Glomerular endothelial cell (primary cell): ENCODE data around the gene C7orf33. TPM values are rescaled to one million over a fixed set of nuclear protein-coding genes. Genes with fewer than 3 reads are reported as not detected.
"Not testable (repeated sequence)": the region's sequence is repeated elsewhere in the genome, so short reads cannot be mapped to it uniquely, and the experiment has no call there.

Experiments used
- DNase-seq: peaks from one replicate; pipeline ENCODE4 v3.0.0-alpha.2; 2011; ENCODE audit warnings: low read depth, low spot score; ENCODE audit errors: extremely low read depth
- total RNA-seq: library from RNA; depleted of rRNA; stranded (reverse); fragments of >200 nt; gene quantifications from 2 replicates; pipeline ENCODE4 v1.2.3, GENCODE V29; 2015

Gene C7orf33
- not detected in 2 replicates for total RNA-seq

GRCh38 chr7:148590471-148590870 lies at the start of gene C7orf33:
Gene C7orf33 (plus strand): TSS chr7:148590766. CDS start chr7:148590926, 160 bp downstream.
- DNase-seq: no peak

GRCh38 chr7:148541891-148542504 lies 48.6 kb upstream of the C7orf33 start:
- DNase-seq: no peak

GRCh38 chr7:148543302-148543701 lies 47.3 kb upstream of the C7orf33 start:
- DNase-seq: no peak

- DNase-seq: no peak
These were observed 45.4 kb upstream of the C7orf33 start for GRCh38 chr7:148545172-148545571.

GRCh38 chr7:148545932-148546331 lies 44.6 kb upstream of the C7orf33 start:
- no peak for DNase-seq

- DNase-seq: no peak
These were observed 43.7 kb upstream of the C7orf33 start for GRCh38 chr7:148546857-148547256.

GRCh38 chr7:148547951-148548350 lies 42.6 kb upstream of the C7orf33 start:
- DNase-seq: no peak

GRCh38 chr7:148553979-148554378 lies 36.6 kb upstream of the C7orf33 start:
- no peak for DNase-seq

GRCh38 chr7:148556892-148557291 lies 33.7 kb upstream of the C7orf33 start:
- no peak for DNase-seq

GRCh38 chr7:148558914-148559313 lies 31.7 kb upstream of the C7orf33 start:
- DNase-seq: no peak

GRCh38 chr7:148561099-148561498 lies 29.5 kb upstream of the C7orf33 start:
- DNase-seq: no peak

GRCh38 chr7:148563583-148564274 lies 26.8 kb upstream of the C7orf33 start:
- DNase-seq: no peak

GRCh38 chr7:148564275-148564951 lies 26.2 kb upstream of the C7orf33 start:
- DNase-seq: peak; percentile 37

GRCh38 chr7:148566736-148567135 lies 23.8 kb upstream of the C7orf33 start:
- DNase-seq: no peak

GRCh38 chr7:148567524-148567923 lies 23.0 kb upstream of the C7orf33 start:
- no peak for DNase-seq

- no peak for DNase-seq
These were observed 20.1 kb upstream of the C7orf33 start for GRCh38 chr7:148570510-148570909.

GRCh38 chr7:148570973-148571372 lies 19.6 kb upstream of the C7orf33 start:
- not testable (repeated sequence) for DNase-seq

- no peak for DNase-seq
These were observed 19.2 kb upstream of the C7orf33 start for GRCh38 chr7:148571381-148571780.

GRCh38 chr7:148572067-148572522 lies 18.5 kb upstream of the C7orf33 start:
- no peak for DNase-seq

- not testable (repeated sequence) for DNase-seq
These were observed 17.0 kb upstream of the C7orf33 start for GRCh38 chr7:148573581-148573980.

GRCh38 chr7:148575640-148576411 lies 14.7 kb upstream of the C7orf33 start:
- no peak for DNase-seq
